ENCODE data around the gene CHL1.

DNA sequence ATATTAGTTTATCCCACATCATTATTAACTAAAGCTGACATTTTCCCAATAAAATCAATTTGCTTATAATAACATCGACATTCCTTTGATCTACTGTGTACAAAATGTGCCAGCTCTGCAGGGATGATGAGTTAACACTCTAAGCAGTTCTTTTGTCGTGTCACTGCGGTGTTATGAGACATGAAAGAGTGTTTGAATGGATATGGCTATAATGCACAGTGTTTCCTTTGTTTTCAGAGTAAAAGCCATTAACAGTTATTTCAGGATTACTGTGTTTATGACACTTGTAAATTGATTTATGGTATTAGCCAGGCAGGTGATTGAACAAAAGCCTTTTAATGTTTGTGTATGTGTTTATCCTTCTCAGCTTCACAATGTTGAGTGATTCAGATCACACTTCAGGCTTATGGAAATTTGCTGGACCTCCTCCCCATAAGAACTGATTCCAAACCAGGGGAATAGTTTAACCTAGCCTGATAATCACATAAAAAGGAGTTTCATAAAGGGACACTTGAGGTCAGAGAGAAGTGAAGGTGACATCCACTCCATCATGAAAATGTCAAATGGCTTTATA is 115.7 kb downstream of the CHL1 start:
- no peak for TF ChIP-seq POLR2A (IDR thresholded peaks at IDR 0.05)
- TF ChIP-seq, protein P1, sequence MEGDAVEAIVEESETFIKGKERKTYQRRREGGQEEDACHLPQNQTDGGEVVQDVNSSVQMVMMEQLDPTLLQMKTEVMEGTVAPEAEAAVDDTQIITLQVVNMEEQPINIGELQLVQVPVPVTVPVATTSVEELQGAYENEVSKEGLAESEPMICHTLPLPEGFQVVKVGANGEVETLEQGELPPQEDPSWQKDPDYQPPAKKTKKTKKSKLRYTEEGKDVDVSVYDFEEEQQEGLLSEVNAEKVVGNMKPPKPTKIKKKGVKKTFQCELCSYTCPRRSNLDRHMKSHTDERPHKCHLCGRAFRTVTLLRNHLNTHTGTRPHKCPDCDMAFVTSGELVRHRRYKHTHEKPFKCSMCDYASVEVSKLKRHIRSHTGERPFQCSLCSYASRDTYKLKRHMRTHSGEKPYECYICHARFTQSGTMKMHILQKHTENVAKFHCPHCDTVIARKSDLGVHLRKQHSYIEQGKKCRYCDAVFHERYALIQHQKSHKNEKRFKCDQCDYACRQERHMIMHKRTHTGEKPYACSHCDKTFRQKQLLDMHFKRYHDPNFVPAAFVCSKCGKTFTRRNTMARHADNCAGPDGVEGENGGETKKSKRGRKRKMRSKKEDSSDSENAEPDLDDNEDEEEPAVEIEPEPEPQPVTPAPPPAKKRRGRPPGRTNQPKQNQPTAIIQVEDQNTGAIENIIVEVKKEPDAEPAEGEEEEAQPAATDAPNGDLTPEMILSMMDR (IDR thresholded peaks at IDR 0.05), result no peak
